ENCODE measurements around the gene GOT1.

GOT1 gene

GRCh38 chr10:99389729-99390480, 40.5 kb downstream of the GOT1 start:
- no peaks in the 10 kb centered on the region for H4K20me1 ChIP-seq
- no peak overlapping the region for H3K4me2 ChIP-seq
- H3K4me3 ChIP-seq = no peak overlapping the region
- H3K27me3 ChIP-seq = no peaks in the 10 kb centered on the region
- no peak for TF ChIP-seq Cebpa-rat (IDR thresholded peaks at IDR 0.05)
- 0 out of 2 replicates have a peak, but pooled peaks cover 4% of the 10 kb centered on the region for H3K36me3 ChIP-seq
- no peaks in the 10 kb centered on the region for H3K4me1 ChIP-seq
- H3K9me3 ChIP-seq = no peaks in the 10 kb centered on the region
- H3K9ac ChIP-seq = no peak overlapping the region
- no peak overlapping the region for H3K27ac ChIP-seq

- no peaks in the 10 kb centered on the region for H3K36me3 ChIP-seq
- no peak overlapping the region for H3K4me2 ChIP-seq
- H3K4me1 ChIP-seq = no peaks in the 10 kb centered on the region
- H4K20me1 ChIP-seq = no peaks in the 10 kb centered on the region
- H3K27ac ChIP-seq = no peak overlapping the region
- no peak overlapping the region for H3K4me3 ChIP-seq
- no peaks in the 10 kb centered on the region for H3K27me3 ChIP-seq
- TF ChIP-seq Cebpa-rat (IDR thresholded peaks at IDR 0.05) = no peak
- H3K9ac ChIP-seq = no peak overlapping the region
- H3K9me3 ChIP-seq = no peaks in the 10 kb centered on the region
These were observed 42.9 kb downstream of the GOT1 start for GRCh38 chr10:99387541-99387940.

GRCh38 chr10:99387071-99387470, 43.4 kb downstream of the GOT1 start:
- no peak overlapping the region for H3K9ac ChIP-seq
- TF ChIP-seq Cebpa-rat (IDR thresholded peaks at IDR 0.05) = no peak
- H3K36me3 ChIP-seq = no peaks in the 10 kb centered on the region
- no peaks in the 10 kb centered on the region for H4K20me1 ChIP-seq
- H3K27ac ChIP-seq = no peak overlapping the region
- H3K4me3 ChIP-seq = no peak overlapping the region
- H3K4me2 ChIP-seq = no peak overlapping the region
- H3K9me3 ChIP-seq = no peaks in the 10 kb centered on the region
- H3K4me1 ChIP-seq = no peaks in the 10 kb centered on the region
- H3K27me3 ChIP-seq = no peaks in the 10 kb centered on the region

GRCh38 chr10:99382176-99382575, 48.2 kb downstream of the GOT1 start:
- no peaks in the 10 kb centered on the region for H3K4me1 ChIP-seq
- no peak overlapping the region for H3K27ac ChIP-seq
- H3K27me3 ChIP-seq = no peaks in the 10 kb centered on the region
- H3K4me2 ChIP-seq = no peak overlapping the region
- H3K36me3 ChIP-seq = no peaks in the 10 kb centered on the region
- H4K20me1 ChIP-seq = no peaks in the 10 kb centered on the region
- no peak overlapping the region for H3K4me3 ChIP-seq
- no peak overlapping the region for H3K9ac ChIP-seq
- no peak for TF ChIP-seq Cebpa-rat (IDR thresholded peaks at IDR 0.05)
- no peaks in the 10 kb centered on the region for H3K9me3 ChIP-seq

GRCh38 chr10:99375426-99375825, 55.0 kb downstream of the GOT1 start:
- Histone ChIP-seq H4K20me1 (no peaks in the 10 kb centered on the region), H3K36me3 (no peaks in the 10 kb centered on the region), H3K27me3 (no peaks in the 10 kb centered on the region), H3K4me2 (no peak overlapping the region), H3K9ac (no peak overlapping the region), H3K9me3 (no peaks in the 10 kb centered on the region), H3K27ac (no peak overlapping the region), H3K4me1 (no peaks in the 10 kb centered on the region), H3K4me3 (no peak overlapping the region)
- no peak for TF ChIP-seq Cebpa-rat (IDR thresholded peaks at IDR 0.05)

DNA sequence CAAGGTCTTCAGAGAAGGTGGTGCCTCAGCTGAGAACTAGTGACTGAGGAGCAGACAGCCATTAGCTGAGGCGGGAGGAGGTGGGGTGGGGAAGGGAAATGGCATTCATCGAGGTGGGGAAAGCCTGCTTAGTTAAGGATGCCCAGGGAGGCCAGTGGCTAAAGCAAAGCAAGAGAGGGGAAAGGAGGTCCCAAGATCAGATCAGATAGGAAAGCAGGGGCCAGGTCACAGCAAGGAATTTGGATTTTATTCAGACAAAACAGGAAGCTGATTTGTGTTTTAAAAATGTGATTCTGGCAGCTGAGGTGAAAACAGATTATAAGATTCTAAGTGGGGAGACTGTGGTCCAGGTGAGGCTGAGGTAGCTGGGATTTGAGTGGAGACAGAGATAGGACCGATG, 55.5 kb downstream of the GOT1 start:
- no peak overlapping the region for H3K27ac ChIP-seq
- H3K36me3 ChIP-seq = no peaks in the 10 kb centered on the region
- H3K9me3 ChIP-seq = no peaks in the 10 kb centered on the region
- H3K4me1 ChIP-seq = no peaks in the 10 kb centered on the region
- H3K27me3 ChIP-seq = no peaks in the 10 kb centered on the region
- no peak overlapping the region for H3K9ac ChIP-seq
- H4K20me1 ChIP-seq = no peaks in the 10 kb centered on the region
- no peak overlapping the region for H3K4me2 ChIP-seq
- H3K4me3 ChIP-seq = no peak overlapping the region
- no peak for TF ChIP-seq Cebpa-rat (IDR thresholded peaks at IDR 0.05)

GRCh38 chr10:99374526-99374925, 55.9 kb downstream of the GOT1 start:
- Histone ChIP-seq H3K4me2 (no peak overlapping the region), H3K27ac (no peak overlapping the region), H3K36me3 (no peaks in the 10 kb centered on the region), H3K4me1 (no peaks in the 10 kb centered on the region), H3K27me3 (no peaks in the 10 kb centered on the region), H3K9ac (no peak overlapping the region), H4K20me1 (no peaks in the 10 kb centered on the region), H3K9me3 (no peaks in the 10 kb centered on the region), H3K4me3 (no peak overlapping the region)
- TF ChIP-seq Cebpa-rat (IDR thresholded peaks at IDR 0.05) = no peak

DNA sequence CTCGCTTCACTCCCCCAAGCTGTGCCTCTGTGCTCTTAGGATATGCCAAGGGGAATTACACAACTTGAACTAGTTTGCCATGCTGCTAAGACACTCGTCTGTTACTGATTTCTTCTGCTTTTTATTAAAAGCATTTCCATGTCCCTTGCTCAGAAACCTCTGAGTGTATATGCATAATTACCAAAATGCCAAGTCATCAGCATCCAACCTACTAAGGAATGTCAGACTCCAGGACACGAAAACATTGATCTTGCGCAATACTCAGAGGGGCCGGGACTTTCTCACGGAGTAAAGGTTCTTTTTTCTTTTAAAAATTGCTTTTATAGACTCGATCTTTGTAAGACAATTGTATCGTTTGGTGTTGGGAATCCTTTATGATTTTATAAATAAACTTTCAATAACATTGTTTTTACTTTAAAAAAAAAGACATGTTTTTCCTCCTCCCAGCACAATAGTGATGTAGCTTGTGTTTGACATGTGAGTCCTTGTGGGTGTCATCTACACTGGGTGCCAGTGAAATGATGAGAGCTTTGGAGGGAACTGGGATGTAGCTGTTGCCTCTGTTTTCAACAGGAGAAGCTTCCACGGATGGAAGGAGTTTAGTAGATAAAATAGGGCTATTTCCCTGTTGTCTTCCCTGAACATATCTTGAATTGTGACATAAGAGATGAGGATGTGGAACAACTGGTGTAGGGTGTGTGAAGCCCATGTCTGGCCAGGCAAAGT, 57.7 kb downstream of the GOT1 start:
- H3K9me3 ChIP-seq = no peaks in the 10 kb centered on the region
- H3K27ac ChIP-seq = no peak overlapping the region
- H3K4me3 ChIP-seq = no peak overlapping the region
- no peaks in the 10 kb centered on the region for H3K4me1 ChIP-seq
- no peaks in the 10 kb centered on the region for H3K36me3 ChIP-seq
- no peaks in the 10 kb centered on the region for H3K27me3 ChIP-seq
- H4K20me1 ChIP-seq = no peaks in the 10 kb centered on the region
- no peak overlapping the region for H3K4me2 ChIP-seq
- no peak overlapping the region for H3K9ac ChIP-seq
- TF ChIP-seq Cebpa-rat (IDR thresholded peaks at IDR 0.05) = peak; percentile 87; the same call in 1 of the 2 replicates

- Histone ChIP-seq H3K27me3 (no peaks in the 10 kb centered on the region), H4K20me1 (no peaks in the 10 kb centered on the region), H3K4me1 (peaks cover 7% of the 10 kb centered on the region), H3K9ac (no peak overlapping the region), H3K9me3 (no peaks in the 10 kb centered on the region), H3K36me3 (no peaks in the 10 kb centered on the region), H3K4me3 (no peak overlapping the region), H3K4me2 (no peak overlapping the region), H3K27ac (no peak overlapping the region)
- no peak for TF ChIP-seq Cebpa-rat (IDR thresholded peaks at IDR 0.05)
These were observed 59.4 kb downstream of the GOT1 start for GRCh38 chr10:99370993-99371392.

DNA sequence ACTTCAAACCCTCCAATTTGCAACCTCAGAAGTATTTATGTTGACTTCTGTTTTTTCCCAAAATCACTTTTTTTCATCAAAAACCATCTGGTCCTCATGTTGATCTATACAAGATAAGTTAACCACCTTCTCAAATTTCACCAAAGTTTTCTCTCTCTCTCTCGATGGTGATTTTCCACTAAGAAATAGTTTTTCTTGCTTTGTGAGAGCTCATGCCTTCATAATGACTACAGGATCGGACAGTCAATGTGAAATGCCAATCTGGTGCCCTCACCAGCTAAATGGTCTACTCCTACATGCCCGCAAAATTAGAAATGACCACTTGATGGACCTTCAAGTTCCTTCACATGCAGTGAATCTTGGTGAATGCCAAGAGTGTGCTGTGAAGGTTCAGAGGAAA, 60.9 kb downstream of the GOT1 start:
- no peak overlapping the region for H3K27ac ChIP-seq

More for the DNA sequence above, 60.9 kb downstream of the GOT1 start:
- Histone ChIP-seq H4K20me1 (no peaks in the 10 kb centered on the region), H3K4me2 (no peak overlapping the region), H3K4me3 (no peak overlapping the region), H3K27me3 (no peaks in the 10 kb centered on the region), H3K36me3 (no peaks in the 10 kb centered on the region), H3K9ac (no peak overlapping the region), H3K9me3 (no peaks in the 10 kb centered on the region), H3K4me1 (peaks cover 7% of the 10 kb centered on the region)
- no peak for TF ChIP-seq Cebpa-rat (IDR thresholded peaks at IDR 0.05)

Measured in BLaER1 (cell line).